ENCODE measurements around the gene RNF208.

RNF208 gene

DNA sequence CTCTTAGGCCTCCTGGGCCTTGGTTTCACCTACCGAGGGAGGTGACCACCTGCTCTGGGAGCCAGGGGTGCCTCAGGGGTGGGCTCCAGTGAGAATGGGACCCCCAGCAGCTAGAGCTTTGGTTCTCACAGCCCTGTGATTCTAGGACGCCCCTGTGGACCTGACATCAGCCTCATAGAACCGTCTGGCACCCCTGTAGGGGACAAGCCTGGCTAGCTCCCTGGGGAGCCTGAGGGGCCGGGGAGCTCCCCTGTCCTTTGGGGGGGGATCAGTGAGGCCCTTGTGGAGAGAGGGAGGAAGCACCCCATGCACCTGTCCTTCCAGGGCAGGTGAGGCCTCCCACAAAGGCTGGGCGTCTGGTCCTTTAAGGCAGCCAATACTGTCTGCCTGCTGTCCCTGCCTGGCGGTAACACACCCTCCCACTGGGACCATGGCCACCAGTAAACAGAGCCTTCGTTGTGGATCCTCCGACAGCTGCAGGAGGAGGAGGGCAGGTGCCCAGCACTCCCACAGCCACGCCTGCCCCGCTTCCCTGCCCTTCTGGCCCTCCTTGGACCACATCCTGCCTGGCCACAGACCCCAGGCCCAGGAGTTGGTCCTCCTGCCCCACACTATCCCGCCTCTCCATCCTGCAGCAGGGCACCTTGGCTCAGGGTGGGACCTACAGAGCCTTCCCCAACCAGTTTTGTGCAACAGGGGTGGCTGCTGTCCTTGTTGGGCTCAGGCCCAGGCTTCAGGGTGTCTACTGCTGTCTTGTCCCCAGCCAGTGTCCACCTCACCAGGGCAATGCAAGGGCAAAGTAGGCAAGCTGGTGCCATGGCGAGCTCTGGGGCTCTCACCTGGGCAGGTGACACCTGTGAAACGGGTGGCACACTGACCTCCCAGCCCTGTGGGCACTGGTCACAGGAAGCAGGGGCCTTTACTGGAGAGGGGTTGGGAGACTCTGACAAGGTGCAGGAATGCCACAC, 16.0 kb upstream of the RNF208 start:
- no peak for DNase-seq

DNA sequence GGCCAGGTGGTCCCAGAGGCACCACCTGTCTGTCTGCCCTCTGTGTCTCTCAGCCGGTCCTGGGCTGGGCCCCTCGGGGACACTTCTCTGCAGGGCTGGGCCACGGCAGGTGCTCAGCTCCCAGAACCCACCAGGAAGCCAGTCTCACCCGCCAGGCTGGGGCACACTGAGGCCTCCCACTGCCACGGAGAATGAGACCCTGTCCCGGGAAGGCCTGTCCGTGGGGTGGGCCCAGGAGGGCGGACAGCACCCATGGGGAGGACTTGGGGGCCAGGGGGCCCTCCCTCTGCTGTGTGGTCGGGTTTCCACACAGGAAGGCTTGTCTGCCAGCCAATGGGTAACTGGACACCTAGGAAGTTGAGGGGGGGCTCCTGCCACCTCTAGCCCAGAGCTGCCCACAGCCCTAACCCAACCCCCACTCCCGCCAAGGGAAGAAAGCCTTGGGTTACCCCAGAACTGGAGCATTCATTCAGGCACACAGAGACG, 14.9 kb upstream of the RNF208 start:
- DNase-seq: no peak

DNA sequence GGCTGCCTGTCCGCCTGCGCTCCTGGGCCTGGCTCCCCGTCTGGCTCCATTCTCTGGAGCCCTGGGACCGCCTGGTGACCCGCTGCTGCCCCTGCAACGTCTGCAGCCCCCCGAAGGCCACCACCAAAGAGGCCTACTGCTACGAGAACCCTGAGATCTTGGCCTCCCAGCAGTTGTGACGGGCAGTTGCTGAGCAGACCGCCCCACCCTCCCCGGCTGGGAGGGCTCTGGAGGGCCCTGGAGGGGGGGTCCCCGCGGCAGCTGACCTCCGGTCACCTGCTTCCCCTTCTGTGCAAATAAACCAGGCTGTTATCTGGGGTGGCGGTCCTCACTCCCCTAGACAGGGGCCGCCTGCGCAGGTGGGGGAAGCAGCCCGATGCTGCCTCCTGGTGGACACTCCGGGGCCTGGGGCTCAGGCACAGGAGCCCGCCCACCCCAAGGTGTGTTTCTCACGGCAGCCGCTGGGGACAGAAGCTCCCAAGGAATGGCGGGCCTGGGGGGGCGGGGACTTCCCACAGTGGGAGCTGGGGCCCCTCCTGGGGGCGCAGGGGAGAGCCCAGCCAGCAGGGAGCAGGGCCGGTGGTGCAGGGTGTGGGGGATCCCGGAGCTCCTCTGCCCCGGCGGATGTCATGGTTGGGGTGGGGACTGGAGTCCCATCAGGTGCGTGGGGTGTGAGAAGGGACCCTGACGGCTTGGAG, 14.3 kb upstream of the RNF208 start:
- peak; percentile 77 for DNase-seq

DNA sequence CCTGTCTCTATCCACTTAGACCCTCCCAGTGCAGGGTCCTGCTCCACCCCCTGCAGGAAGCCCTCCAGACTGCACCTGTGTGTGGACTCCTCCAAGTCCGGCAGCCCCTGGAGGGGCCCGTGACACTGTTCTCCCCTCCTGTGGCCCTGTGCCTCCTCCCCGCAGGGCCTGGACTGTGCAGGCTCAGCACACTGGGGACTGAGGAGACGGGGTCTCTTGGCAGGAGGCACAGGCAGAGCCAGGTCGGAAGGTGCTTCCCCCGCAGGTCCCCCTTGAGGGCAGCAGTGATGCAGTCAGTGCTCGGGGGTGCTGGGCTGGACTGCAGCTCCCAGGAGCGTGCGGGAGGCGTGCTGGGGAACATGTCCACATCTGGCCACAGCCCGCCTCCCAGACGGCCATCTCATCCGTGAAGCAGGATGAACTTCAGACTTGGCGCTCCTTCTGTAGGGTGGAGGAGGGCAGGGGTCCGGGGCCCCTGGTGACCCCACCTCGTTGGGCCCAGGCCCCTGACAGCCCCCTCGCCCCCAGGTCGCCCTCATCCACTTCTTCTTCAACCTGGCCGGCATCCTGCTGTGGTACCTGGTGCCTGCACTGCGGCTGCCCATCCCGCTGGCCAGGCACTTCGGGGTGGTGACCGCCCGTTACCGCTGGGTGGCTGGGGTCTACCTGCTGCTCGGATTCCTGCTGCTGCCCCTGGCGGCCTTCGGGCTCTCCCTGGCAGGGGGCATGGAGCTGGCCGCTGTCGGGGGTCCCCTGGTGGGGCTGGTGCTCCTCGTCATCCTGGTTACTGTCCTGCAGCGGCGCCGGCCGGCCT, 13.6 kb upstream of the RNF208 start:
- DNase-seq: no peak

DNA sequence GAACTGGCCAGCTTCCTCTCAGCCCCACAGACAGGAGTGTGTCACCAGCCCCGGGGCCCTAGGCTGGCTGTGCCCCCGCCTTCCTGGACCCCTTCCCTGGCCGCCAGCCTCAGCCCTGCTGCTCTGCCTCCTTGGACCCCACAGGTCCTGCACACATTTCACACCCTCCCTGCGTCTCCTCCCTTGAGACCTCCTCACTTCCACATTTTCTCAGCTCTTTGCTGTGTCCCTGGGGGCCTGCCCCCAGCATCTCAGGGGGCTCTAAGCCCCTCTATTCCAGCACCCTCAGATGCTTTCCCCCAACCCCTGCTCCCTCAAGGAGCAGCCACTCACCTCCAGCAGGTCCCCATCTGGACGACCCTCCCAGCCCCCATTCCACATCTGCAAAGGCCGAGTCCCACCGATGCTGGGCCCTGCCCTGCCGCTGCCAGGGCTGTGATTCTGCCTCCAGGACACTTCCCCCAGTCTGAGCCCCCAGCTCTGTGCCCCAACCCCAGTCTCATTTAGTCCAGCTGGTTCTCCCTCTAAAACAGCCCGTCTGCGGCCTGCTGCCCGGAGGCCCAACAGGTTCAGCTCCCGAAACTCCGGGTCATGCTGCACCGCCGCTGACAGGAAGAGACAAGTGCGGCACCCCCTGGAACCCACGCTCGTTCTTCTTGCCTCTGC, 12.9 kb upstream of the RNF208 start:
- no peak for DNase-seq

DNA sequence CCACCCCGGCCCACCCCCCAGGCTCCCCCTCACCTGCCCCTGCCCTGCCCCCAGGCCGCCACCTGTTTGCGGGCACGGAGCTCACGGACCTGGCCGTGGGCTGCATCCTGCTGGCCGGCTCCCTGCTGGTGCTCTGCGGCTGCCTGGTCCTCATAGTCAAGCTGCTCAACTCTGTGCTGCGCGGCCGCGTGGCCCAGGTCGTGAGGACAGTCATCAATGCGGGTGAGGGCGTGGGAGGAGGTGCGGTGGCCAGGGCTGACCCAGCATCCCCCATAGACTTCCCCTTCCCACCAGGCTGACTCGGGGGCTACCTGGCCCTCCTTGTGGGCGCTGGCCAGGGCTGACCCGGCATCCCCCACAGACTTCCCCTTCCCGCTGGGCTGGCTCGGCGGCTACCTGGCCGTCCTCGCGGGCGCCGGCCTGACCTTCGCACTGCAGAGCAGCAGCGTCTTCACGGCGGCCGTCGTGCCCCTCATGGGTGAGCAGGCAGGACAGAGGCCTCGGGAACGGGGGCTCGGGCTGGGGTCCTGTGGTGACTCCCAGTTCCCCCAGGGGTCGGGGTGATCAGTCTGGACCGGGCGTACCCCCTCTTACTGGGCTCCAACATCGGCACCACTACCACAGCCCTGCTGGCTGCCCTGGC, 12.1 kb upstream of the RNF208 start:
- no peak for DNase-seq

DNA sequence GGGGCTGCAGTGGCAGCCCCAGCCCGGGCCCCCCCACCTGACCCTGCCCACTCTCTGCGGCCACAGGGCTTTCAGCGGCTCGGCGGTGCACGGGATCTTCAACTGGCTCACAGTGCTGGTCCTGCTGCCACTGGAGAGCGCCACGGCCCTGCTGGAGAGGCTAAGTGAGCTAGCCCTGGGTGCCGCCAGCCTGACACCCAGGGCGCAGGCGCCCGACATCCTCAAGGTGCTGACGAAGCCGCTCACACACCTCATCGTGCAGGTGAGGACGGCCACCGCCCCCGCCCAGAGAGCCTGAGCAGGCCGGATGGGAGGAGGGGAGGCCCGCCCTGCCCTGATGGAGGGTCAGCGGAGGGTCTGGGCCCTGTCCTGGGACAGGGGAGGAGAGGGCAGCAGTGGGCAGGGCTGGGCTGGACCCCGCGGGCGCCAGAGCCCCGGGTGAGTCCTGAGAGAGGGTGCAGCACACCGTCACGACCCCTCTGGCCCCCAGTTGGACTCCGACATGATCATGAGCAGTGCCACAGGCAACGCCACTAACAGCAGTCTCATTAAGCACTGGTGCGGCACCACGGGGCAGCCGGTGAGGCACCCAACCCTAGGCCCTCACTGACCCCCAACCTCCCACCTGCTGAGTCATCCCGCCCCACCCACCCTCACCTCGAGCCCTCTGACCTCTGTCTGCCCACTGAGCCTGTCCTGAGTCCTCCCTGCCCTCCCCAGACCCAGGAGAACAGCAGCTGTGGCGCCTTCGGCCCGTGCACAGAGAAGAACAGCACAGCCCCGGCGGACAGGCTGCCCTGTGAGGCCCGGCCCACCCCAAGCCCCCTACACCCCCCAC, 11.3 kb upstream of the RNF208 start:
- no peak for DNase-seq

DNA sequence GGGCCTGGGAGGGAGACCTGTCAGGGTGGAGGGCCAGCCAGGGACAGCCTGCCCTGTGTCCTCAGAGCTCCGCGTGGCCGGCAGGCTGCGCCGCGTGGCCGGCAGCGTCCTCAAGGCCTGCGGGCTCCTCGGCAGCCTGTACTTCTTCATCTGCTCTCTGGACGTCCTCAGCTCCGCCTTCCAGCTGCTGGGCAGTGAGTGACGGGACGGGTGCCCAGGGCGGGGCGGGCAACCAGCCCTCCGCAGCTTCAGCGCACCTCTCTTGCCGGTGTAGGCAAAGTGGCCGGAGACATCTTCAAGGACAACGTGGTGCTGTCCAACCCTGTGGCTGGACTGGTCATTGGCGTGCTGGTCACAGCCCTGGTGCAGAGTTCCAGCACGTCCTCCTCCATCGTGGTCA, 10.5 kb upstream of the RNF208 start:
- DNase-seq: no peak

DNA sequence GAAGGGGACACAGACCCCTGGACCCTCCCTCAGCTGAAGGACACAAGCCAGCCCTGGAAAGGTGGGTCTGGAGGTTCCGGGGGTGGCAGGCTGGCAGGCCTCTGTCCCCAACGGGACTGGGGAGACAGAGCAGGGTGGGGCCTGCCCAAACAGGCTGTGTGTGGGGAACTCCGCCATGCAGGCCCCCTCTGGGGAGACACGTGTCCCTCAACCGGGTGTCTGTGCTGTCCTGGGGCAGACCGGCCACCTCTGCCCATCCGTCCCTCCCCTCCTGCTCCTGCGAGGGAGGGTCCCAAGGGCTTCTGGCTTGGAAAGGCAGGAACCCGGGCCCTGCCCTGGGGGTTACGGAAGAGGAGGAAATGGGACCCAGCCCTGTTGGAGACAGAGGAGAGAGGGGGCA, 10.1 kb upstream of the RNF208 start:
- no peak for DNase-seq

DNA sequence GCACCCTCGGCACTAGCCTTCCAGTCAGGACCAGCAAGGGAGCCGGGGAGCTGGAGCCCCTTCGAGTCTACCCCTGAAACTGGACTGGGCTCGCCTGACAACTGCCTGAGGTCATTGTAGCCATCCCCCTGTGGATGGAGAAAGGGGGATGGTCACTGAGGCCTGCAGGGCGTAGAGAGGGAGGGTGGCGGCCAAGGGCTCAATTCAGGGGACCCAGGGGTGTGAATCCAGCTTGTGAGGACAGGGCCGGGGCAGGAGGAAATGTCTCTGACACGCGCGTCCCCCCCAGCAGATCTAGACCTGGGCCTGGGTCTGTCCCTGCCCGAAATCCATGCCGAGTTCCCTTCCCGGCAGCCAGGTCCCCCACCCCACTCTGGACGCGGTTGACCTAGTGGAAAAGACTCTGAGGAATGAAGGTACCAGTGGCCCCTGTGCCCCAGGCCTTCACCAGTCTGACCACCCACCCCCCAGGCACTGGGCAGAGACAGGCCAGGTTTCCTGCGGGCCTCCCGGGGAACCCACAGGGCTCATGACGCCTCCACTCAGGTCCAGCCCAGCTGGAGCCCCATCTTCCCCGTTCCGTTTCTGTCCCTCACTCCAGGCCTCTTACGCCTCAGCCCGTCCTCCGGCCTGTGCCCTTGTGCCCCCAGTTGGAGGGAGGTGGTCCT, 9.5 kb upstream of the RNF208 start:
- no peak for DNase-seq

DNA sequence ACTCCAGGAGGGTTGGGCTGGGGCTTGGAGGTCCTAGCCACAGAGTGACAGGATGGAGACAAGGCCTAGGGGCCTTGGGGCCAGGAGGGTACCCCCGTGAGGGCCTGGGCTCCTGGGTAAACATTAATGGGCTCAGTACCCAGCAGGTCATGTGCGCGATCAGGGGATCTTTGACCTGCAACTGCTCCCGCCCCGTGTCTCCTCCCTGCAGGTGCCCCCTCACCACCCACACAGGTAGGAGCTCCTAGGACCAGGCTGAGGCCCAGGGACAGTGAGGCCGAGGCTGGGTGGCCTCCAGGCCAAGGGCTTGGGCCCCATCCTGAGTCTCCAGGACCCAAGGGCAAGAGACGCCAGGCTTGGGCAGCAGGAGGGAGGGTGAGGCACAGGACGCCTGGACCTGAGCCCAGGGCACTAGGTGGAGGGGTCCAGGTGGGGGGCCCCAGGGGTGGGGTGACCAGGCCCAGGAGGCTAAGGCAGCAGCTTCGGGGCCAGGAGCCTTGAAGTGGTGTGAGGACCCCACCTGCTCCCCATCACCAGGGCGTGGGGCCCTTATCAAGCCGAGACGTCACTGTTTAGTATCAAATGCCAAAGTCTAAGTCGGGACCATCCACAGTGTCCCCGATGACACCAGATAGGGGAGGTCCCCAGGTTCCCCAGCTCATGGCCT, 8.8 kb upstream of the RNF208 start, which contains the start of gene SLC34A3:
Gene SLC34A3 (plus strand): TSS at position 197 of the 667 bp plus-strand sequence. CDS start 802 bp downstream, outside the sequence.
- no peak for DNase-seq

DNA sequence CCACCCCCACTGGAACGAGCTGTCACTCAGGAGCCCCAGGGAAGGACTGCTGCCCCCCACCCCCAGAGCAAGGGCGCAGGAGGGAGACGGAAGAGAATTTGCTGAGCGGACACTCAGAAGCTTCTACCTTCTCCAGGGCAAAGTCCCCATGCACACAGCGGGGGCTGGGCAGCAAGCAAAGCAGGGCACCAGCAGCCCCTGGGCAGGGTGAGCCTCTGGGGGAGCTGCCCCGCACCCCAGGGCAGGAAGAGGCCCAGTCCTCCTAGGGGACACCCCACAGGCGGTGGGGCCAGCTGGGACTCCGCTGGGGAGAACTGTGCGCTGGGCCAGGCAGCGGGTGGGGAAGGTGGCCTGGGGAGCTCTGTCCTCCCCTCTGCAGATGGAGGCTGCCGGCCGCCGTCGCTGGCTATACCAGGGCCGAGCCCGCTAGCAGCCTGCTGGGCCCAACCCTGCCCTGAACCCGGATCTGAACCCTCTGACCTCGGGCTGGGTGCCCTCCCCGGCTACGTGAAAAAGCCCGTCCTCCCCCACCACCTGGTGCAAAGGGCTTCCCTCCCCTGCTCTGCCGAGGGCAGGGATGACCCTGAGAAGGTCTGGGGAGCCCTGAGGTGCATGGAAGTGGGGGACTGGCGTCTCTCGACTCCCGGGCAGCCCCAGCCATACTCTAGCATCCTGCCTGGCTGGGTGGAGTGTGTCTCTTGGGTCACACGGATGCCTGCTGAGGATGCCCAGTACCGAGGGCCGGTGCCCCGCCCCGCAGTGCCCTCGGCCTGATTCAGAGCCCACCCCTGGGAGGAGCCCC, 8.1 kb upstream of the RNF208 start:
- no peak for DNase-seq

DNA sequence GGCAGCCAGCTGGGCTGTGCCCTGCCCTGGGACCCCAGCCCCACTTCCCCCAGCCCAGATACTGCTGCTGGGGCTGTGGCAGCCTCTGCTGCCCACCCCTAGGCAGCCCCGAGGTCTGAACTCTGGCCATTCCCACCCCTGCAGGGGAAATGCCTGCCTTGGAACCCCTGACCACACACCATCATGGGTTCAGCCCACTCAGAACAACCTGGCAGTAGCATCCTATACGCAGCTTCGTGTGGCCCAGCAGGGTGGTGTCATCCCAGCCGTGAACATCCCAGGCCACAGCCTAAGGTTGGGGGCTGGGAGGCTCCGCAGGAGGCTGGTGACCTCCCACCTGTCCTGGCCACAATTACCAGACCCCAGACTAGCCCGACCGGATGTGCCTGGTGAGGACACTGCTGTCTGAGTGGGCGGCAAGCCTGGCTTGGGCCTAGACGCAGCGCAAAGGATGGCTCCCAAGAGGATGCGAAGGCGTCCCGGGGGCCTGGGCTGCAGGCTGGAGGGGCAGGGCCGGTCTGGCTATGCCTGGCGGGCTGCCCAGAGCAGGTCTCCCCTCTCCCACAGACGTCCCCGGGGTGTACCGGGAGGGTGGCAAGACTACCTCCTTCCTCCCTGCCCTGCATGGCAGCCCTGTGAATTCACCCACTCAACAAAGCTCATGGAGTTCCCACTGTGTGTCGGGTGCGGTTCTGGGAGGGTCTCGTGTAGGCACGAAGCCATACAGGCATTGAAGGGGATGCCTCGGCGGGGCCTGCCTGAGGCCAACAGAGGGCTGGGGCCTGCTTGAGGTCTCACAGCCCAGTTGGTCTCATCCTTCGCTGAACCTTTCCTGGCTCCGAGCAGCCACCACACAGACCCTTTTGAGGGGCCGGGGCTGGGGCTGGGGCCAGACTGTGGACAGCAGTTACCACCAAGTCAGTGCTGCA, 7.2 kb upstream of the RNF208 start:
- no peak for DNase-seq

DNA sequence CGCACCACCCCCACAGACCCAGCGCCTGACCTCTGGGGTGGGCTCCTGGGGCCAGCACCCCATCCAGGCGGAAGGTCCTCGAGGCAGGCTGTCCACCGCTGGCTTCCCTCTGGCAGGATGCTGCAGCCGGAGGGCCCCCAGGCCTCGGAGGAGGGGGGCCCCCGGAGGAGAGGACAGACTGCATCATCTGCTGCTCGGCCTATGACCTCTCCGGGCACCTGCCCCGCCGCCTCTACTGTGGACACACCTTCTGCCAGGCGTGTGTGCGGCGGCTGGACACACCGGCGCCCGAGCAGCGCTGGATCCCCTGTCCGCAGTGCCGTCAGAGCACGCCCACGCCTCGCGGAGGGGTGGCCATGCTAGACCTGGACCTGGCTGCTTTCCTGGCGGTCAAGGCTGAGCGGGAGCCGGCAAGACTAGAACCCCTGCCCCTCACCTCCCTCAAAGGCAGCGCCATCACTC, 6.5 kb upstream of the RNF208 start:
- DNase-seq: no peak

DNA sequence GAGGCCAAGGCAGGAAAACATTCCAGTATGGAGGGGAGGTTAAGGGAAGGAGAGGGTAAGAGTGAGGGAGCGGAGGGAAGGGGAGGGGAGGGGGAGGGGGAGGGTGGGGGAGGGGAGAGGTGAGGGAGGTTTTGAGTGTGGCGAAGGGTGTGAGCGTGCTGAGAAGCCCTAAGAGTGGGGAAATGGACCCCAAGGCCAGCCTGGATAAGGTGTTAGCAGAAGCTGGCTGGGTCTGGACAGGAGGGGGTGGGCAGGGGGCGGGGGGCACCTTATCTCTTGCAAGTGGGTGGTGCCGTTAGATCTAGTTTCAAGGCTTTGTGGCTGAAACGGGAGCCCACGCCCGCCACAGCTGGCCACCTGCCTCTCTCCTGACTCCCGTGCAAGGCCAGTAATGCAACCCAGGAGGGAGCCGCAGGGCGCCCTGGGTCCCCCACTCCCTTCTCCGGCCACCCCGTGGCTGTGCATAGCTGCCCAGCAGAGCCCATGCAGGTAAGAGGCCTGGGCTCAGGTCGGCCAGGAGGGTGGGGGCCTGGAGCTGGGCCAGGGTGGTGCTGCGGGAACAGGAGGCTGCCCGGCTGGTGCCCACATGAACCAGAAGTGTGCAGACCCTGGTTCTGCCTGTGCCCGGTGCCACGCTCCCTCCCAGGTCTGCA, 5.9 kb upstream of the RNF208 start:
- no peak for DNase-seq

DNA sequence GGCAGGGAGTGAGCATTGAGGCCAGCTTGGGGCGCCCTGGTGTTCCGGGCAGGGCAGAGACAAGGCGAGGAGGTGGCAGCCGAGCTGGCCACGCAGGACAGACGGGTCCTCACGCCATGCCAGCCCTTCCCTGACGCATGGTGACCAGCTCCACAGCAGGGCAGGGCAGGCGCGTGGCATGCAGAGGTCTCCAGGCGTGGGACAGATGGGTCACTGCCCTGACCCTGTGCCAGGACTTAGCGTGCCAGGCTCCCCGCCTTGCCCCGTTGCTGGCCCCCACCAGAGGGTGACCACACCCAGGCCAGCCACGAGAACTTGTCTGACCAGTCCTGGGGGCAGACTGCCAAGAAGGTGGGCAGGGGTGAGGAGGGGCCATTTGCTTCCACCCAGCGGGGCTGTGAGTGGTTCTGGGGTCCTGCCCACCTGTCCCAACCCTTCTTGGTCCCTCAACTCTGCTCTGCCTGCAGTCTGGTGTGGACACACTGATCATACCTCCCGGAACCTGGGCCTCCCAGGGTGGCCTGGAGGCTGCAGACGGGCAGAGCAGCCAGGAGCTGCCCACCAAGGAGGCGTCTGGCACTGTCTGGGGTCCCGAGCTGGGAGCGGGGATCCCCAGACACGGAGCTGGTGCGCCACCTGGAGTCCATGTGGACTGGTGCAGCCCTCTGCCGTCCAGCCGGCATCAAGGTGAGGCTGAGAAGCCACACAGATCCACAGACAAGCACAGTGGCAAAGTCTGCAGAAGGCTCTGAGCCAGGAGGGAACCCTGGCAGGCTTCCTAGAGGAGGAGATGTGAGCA, 5.2 kb upstream of the RNF208 start, which contains the start of gene RNF224:
Gene RNF224 (plus strand): TSS at position 449 of the 799 bp plus-strand sequence. CDS start 834 bp downstream, outside the sequence.
- DNase-seq: peak; percentile 64

Measured in fibroblast of skin of right biceps (primary cell).